Left colon (tissue), 2 donors: Measurements from ENCODE around the gene MAGEB1. TPM values are rescaled to one million over a fixed set of nuclear protein-coding genes. Genes with fewer than 3 reads are reported as not detected.

Experiments
- ATAC-seq: fragments of 200-7000 bp; cut with Tn5 transposase; one replicate; pipeline ENCODE4 v1.9.1; 2020; ENCODE audit warnings: mild to moderate bottlenecking, moderate library complexity
- DNase-seq, 2 donors: peaks; one replicate each; pipeline ENCODE4 v3.0.0-alpha.2; 2020
- intact Hi-C, 2 donors: fragments of 100-400 bp; cut with DNase I in 1 of 2; cut with micrococcal nuclease in 1 of 2; formaldehyde crosslinking; loops; one replicate each; pipeline versions ENCODE4 v1.11.2 to v1.14.0; 2022; cut with DNase I, micrococcal nuclease
- long read RNA-seq: library from polyadenylated mRNA; unstranded; transcript quantifications from one replicate; pipeline ENCODE4 v2.0.0, GENCODE V29; 2021
- total RNA-seq, 2 donors: library from RNA; stranded (reverse); fragmentation: NEBNext Ultra II Directional; extraction: Animal tissue kit (Norgen Biotek cat#: 25700); gene quantifications; one replicate each; pipeline ENCODE4 v1.2.1, GENCODE V29; 2021
- donor health status: DM: no; HTN: no; CAD: no.
- donor health status: DM: yes; HTN: yes; CAD: no.

MAGEB1 gene, protein sequence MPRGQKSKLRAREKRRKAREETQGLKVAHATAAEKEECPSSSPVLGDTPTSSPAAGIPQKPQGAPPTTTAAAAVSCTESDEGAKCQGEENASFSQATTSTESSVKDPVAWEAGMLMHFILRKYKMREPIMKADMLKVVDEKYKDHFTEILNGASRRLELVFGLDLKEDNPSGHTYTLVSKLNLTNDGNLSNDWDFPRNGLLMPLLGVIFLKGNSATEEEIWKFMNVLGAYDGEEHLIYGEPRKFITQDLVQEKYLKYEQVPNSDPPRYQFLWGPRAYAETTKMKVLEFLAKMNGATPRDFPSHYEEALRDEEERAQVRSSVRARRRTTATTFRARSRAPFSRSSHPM
- not detected for total RNA-seq
- long read RNA-seq, result 0 reads

DNA sequence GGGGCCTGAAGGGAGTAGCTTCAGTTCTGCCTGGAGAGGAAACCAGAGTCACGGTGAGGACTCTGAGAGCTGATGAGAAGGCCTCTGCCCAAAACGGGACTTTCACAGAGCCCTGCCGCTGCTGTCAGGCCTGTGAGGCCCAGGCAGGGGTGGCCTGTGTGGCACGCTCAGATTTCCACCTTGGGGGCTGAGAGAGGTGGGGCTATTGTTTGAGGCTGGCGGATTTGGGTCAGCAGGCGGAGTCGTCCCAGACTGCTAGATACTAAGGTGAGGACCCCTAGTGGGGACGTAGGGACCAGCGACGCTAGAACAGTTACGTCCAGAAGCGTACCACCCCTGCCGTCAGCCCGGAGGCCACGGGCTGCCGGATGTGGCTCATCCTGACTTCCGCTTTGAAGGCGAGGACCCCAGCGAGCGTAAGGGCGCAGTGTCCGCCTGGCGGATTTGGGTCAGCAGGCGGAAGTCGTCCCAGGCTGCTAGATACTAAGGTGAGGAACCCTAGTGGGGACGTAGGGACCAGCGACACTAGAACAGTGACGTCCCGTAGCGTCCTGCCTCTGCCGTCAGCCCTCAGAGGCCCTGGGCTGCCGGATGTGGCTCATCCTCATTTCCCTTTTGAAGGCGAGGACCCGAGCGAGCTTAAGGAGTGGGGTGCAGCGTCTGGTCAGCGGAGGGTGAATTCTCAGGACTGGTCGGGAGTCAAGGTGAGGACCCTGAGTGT is at the start of gene MAGEB1:
MAGEB1 (plus strand) TSS at position 378 of the 721 bp plus-strand sequence. CDS start 3,348 bp downstream, outside the sequence.
- DNase-seq, result no peak
- ATAC-seq, result no peak

DNA sequence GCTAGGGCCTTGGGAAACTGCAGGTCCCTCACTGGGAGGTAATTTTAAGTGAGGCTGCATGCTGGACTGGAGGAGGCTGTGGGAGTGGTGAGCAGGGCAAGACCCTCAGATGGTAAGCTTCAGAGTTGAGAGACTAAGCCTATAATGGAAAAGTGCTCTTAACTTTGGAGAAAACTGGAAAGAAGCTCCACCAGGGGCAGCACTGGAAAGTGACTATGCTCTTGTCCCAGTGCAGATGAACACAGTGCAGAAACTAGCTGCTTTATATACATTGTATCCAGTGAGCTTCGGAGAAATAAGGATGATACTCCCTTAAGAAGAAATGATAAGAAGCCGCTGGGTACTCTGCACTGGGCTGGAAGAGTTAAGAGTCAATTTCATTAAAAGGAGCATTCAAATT is 34.8 kb upstream of the MAGEB1 start:
- ATAC-seq (no peak), DNase-seq (no peak)
- intact Hi-C loops, result no loop called here

More for the DNA sequence above, at the start of gene MAGEB1:
- intact Hi-C loops, result no loop called here

DNA sequence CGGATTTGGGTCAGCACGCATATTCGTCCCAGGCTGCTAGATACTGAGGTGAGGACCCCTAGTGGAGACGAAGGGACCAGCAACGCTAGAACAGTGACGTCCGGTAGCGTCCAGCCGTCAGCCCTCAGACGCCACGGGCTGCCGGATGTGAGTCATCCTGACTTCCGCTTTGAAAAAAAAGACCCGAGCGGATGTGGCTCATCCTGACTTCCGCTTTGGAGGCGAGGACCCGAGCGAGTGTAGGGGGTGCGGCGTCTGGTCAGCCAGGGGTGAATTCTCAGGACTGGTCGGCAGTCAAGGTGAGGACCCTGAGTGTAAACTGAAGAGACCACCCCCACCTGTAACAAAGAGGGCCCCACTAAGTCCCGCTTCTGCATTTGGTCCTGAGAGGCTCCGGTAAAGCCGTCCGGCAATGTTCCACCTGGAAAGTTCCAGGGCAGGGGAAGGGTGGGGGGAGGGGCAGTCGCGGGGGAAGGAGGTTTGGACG is 31.5 kb upstream of the MAGEB1 start, which contains the start of gene MAGEB2:
MAGEB2 (plus strand) TSS at position 207 of the 487 bp plus-strand sequence. CDS start 3,018 bp downstream, outside the sequence.
- no peak for ATAC-seq
- DNase-seq, result no peak
- intact Hi-C loops, result no loop called here

DNA sequence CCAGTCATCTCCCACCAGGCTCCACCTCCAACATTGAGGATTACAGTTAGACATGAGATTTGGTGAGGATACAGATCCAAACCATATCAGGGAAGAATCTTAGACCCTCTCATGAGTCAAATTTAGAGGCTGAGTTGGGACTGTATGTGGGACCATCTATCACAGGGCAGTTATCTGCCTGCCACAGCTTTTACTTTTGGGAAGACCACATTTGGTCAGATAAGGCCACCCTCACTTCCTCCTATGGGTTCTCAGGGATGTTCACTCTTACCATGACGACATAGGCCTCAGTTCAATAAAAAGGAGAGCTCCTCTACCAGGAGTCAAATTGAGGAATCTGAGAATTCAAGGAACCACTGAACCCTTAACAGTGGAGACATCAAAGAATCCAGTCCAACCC is 29.5 kb upstream of the MAGEB1 start:
- intact Hi-C loops, result no loop called here
- DNase-seq (no peak), ATAC-seq (no peak)

DNA sequence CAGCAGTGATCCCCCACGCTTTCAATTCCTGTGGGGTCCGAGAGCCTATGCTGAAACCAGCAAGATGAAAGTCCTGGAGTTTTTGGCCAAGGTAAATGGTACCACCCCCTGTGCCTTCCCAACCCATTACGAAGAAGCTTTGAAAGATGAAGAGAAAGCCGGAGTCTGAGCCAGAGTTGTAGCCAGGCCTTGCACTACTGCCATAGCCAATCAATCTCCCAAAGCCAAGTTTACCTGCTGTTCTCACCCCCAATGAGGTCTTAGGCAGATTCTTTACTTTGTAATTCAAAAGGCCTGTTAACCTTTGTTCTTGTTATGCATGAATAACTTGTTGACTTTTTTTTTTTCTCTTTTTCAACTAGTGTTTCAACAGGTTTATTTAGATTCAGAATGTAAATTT is 27.6 kb upstream of the MAGEB1 start:
- intact Hi-C loops, result no loop called here
- ATAC-seq (no peak), DNase-seq (no peak)

DNA sequence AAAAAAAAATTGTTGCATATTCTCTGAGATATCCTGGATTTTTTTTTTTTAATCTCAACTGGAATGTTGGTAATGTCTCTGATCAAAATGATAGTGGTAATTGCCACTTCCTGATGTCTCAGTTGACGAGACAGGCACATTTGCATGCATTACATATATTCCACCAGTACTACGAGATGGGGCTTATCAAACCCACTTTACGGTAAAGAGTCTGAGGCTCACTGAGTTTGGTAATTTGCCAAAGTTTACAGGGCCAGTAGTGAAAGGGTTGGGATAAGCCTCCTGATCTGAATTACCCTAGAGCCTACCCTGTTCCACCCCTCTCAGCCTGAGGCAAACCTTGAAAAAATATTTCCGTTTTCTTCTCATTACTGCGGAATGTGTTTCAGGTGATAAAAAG is 26.3 kb upstream of the MAGEB1 start:
- ATAC-seq, result no peak

DNA sequence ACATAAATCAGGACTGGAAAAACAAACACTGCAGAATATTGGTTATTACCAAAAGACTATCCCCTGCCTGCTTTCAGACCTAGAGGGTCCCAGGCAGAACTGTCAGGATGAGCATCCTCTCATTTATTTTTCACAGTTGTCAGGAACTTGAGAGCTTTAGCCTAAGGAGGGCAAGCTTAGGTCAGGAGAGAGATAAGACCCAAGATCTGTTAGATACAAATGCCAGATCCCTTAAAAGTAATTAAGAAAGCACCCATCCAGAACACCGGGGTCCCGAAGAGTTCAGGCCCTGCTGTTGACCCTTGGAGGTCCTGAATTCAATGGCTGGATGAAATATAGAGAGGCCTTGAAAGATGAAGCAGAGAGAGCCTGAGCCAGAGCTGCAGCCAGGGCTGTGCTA is 22.4 kb upstream of the MAGEB1 start:
- intact Hi-C loops, result no loop called here
- ATAC-seq (no peak), DNase-seq (no peak)

More for the DNA sequence above, 26.3 kb upstream of the MAGEB1 start:
- intact Hi-C loops, result no loop called here
- DNase-seq, result no peak

DNA sequence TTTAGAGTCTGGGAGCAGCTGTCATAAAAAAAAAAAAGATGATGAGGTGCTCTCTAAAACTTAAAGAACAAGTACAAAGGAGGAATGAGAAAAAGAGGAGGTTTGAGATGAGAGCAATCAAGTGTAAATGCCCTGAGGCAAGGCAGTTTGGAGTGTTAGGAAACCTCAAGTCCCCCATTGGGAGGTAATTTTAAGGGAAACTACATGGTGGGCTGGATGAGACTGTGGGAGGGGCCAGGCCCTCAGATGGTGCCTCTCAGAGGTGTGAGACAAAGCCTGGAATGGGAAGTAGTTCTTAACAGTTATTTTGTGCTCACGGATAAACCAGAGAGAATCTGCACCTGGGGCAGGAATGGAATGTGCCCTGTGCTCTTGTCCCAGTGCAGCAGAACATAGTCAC is 18.4 kb upstream of the MAGEB1 start:
- no peak for ATAC-seq
- intact Hi-C loops, result no loop called here
- DNase-seq, result no peak

DNA sequence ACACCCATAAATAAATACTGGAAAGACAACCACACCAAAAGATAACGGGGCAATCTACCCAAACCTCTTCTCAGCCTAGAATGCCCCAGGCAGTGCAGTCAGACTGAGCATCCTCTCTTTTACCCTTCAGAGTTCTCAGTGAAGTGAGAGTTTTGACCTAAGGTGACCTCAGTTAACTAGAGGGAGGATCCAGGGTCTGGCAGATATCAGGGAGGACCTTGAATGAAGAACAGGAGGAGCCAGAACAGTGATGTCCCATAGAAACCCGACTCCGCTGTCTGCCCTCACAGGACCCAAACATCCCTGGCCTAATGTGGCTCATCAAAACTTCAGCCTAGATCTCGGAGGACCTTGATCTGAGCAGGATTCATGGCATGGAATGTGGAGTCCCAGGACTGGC is 16.6 kb upstream of the MAGEB1 start, which contains the start of gene MAGEB3:
MAGEB3 (plus strand) TSS at position 263 of the 400 bp plus-strand sequence. CDS start 5,268 bp downstream, outside the sequence.
- ATAC-seq (no peak), DNase-seq (no peak)
- intact Hi-C loops, result no loop called here

DNA sequence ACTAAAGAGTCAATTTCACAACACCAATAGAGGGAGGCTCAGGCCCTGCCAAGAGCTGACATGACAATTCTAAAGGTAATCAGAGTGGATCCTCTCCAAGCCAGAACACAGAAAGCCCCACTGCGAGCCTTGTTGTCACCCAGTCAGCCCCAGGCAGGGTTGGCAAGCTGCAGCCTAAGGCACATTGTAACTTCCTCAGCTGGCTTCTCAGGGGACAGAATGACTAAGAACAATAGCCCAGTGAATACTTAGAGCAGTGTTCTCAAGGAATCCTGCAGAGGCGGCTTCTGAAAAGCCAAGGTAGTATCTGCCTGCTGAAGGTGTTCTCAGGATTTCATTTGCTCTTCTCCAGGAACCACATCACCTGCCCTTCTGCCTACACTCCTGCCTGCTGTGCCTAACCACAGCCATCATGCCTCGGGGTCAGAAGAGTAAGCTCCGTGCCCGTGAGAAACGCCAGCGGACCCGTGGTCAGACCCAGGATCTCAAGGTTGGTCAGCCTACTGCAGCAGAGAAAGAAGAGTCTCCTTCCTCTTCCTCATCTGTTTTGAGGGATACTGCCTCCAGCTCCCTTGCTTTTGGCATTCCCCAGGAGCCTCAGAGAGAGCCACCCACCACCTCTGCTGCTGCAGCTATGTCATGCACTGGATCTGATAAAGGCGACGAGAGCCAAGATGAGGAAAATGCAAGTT is 5.1 kb upstream of the MAGEB1 start, which contains the start of gene MAGEB4:
MAGEB4 (plus strand) TSS at position 277 of the 692 bp plus-strand sequence; CDS start at position 413, 136 bp downstream.
- intact Hi-C loops, result no loop called here
- DNase-seq, result no peak
- no peak for ATAC-seq

DNA sequence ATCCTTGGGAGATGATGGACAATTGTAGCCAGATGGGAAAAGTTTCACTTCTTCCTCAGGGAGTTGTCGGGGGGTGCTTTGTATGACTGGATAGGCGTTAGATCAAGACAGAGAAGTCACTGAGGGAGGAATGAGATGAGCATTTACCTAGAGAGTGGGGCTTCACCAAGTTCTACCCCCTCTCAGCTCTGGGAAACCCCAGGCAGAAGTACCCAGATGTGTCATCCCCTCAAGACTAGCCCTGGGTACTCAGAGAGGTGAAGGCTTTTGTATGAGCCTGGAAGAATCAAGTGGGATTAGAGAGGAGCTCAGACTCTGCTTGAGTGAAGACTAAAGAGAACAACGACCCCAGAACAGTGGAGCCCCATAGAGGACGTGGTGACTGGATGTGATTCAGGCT is 1.9 kb downstream of the MAGEB1 start:
- DNase-seq, result no peak
- intact Hi-C loops, result no loop called here
- no peak for ATAC-seq

DNA sequence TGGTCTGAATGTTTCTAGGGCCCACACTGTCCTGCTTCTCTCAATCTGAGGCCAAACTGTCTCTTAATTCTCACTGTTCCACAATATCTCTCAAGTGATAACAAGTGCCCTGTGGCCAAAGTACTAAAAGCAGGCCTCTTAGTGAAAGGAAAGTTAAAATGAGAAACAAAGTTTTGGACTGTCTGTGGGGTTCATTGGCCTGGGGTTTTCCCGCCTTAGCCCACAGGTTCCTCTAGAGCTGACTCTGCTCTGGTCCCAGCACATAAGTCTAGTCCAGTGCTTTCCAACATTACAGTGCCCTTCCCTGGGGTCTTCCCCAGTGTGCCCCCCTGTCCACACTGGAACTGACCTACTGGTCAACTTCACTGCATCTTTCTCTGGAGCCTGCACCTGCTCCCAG is 6.3 kb downstream of the MAGEB1 start:
- no peak for ATAC-seq
- intact Hi-C loops, result no loop called here

DNA sequence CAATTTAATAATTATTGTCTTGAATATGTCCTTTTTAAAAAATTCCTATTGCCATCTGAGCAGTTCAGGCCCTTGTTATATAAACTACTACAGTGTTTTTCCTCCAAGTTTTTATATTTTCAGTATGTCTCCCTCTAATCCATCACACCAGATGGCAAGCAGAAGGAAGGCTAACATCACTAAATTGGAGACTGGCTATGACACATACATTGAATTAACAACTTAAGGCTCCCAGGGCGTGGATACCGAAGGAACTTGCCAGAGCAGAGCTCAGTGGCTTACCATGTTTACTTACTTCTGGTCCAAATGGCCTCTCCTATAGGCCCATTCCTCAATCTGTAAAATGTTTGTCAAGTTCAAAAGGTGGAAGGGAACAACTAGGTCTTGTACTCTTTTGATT is 13.0 kb downstream of the MAGEB1 start:
- DNase-seq (no peak), ATAC-seq (no peak)
- intact Hi-C loops, result no loop called here

More for the DNA sequence above, 6.3 kb downstream of the MAGEB1 start:
- no peak for DNase-seq

DNA sequence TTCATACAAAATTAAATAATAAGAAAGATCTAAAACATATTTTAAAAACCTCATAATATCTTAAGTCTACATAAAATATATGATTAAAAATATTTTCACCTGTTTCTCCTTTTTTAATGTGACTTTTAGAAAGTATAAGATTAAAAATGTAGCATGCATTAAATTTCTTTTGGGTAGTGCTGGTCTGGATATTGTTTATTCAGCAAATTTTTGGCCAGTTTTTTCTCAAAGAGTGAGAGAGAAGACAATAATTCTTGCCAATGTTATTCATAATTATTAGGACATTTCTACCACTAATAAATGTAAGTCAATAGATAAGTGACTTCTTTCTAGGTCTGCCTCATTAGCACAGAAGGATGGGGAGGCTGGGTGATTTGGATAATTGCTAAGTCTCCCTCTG is 14.1 kb downstream of the MAGEB1 start:
- intact Hi-C loops, result no loop called here
- DNase-seq (no peak), ATAC-seq (no peak)

DNA sequence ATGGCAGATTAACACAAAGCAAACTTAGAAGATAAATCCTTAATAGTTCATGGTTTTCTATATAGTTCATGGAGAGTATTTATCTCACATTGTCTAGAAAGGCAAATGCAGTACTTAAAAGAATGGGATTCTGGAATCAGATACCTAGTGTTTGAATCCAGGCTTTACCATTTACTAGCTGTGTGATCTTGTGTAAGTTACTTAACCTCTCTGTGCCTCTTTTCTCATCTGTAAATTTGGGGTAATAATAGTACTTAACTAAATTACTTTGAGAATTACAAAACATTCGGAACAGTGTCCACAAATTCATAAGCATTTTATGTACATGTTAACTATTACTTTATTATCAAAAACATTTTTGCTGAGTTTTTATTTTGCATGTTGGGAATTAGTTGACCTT is 15.8 kb downstream of the MAGEB1 start:
- intact Hi-C loops, result no loop called here
- DNase-seq, result no peak
- ATAC-seq, result no peak

DNA sequence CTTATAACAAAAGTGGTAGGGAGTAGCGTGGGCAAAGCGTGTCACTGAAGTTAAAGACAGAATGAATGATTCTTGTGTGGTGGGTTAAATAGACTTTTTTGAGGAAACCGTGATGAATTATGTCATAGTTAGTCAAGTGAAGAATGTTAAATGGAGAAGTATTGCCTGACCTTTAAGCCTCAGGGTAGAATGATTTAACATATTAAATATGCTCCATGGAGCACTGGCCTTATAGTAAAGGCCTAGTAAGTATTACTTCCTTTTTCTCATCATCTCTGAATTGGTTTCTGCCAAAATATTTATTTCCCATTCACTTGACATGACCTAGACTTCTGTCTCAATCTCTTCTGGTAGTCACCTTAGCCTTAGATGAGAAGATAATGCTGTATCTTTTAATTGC is 23.7 kb downstream of the MAGEB1 start:
- no peak for DNase-seq
- ATAC-seq, result no peak
- intact Hi-C loops, result loop anchor here in 1 of 2 donors (10.0 kb wide), 1 partner anchor 224 kb away; no protein-coding TSS in a partner anchor

DNA sequence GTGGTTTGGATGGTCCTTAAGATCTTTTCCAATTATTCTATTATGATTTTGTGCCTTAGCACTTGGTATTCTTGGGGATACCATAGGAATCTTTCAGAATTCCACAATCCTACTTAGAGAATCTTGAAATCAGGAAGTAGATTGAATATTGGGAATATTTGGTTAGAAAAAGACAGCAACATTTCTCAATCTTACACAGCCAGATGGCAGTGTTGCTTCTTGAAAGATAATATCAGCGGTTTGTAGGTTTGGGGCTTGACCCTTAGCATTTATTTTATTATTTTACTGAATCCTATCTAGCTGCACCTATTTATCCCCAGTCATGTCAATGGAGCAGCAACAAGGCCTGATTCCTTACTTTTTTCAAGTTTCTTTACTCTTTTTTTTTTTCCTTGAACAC is 28.6 kb downstream of the MAGEB1 start:
- ATAC-seq (no peak), DNase-seq (no peak)
- intact Hi-C loops, result loop anchor here in 1 of 2 donors (10.0 kb wide), 1 partner anchor 219 kb away; no protein-coding TSS in a partner anchor

DNA sequence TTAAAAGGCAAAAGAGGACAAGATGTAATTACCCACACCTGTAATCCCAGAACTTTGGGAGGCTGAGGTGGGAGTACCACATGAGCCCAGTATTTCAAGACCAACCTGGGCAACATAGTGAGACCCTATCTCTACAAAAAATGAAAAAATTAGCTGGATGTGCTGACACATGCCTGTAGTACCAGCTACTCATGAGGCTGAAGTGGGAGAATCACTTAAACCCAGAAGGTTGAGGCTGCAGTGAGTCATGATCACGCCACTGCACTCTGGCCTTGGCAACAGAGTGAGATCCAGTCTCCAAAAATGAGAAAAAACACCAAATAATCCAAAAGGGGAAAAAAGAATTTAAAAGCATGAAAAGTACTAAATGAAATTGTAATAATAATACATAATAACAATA is 31.4 kb downstream of the MAGEB1 start:
- intact Hi-C loops, result loop anchor here in 1 of 2 donors (10.0 kb wide), 1 partner anchor 216 kb away; no protein-coding TSS in a partner anchor
- ATAC-seq, result no peak
- DNase-seq, result no peak

DNA sequence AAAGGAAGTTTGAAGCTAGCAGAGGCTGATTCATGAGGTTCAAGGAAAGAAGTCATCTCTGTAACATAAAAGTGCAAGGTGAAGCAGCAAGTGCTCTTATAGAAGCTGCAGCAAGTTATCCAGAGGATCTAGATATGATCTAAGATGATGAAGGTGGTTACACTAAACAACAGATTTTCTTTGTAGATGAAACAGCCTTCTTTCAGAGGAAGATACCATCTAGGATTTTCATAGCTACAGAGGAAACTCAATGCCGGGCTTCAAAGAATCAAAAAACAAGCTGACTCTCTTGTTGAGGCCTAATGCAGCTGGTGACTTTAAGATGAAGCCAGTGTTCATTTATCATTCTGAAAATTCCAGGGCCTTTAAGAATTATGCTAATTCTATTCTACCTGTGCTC is 33.5 kb downstream of the MAGEB1 start:
- ATAC-seq, result no peak
- DNase-seq, result no peak
- intact Hi-C loops, result no loop called here
